ENCODE data around the gene MASTL. TPM values are rescaled to one million over a fixed set of nuclear protein-coding genes. Genes with fewer than 3 reads are reported as not detected.
A peak's percentile ranks its signal among the peaks of the same experiment; 100 is the strongest.

The MASTL gene
- 11.9 TPM for total RNA-seq

DNA sequence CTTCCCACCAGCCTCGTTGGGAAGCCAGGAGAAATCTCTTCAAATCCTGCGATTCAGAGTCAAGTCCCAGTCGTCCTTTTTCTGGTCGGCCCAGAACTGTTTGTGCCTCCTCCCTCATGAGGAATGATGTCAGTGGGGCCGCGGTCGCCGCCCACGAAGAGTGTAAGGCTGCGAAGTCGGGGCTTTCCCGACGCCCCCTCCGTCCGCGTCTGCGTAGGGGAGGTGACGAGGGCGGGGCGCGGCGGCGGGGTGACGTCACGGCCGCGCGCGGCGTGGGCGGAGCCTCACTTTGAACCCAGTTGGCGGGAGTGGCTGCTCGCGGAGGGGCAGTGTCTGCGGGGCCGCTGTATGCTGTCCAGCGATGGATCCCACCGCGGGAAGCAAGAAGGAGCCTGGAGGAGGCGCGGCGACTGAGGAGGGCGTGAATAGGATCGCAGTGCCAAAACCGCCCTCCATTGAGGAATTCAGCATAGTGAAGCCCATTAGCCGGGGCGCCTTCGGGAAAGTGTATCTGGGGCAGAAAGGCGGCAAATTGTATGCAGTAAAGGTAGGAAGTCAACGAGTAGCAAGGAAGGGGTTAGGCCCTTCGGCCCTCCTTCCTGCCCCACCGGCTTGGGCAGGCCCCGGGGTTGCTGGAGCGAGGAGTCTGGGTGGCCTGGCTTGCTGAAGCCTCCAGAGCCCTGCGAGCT lies at the start of gene MASTL:
MASTL (plus strand) TSS at position 287 of the 689 bp plus-strand sequence; CDS start at position 362, 75 bp downstream.

Small RNAs within 50 kb of the gene (small RNA-seq; reads per million reads assigned to genes)
- 2.5 reads per million, percentile 82 among the genes with 10 or more reads in this experiment for gene RNU2-24P (ENCODE audit: low replicate concordance)
- gene RNU7-12P (ENCODE audit: low replicate concordance), result not detected

Other genes starting within 250 kb of the MASTL start
- 31.9 TPM for gene ANKRD26, start 54.9 kb upstream of the MASTL start, total RNA-seq
- gene YME1L1, start 968 bp upstream of the MASTL start, total RNA-seq, result 93.9 TPM
- gene ACBD5, start 85.4 kb downstream of the MASTL start, total RNA-seq, result 36.3 TPM